GM13977 (cell line): Measurements from ENCODE around the gene CORO1C.

Source experiments
- DNase-seq: peaks from one replicate; pipeline ENCODE4 v3.0.0; 2012; ENCODE audit warnings: low spot score
- CTCF ChIP-seq: IDR thresholded peaks from 2 replicates; pipeline ENCODE4 v1.5.1; 2012; ENCODE audit warnings: mild to moderate bottlenecking, control low read depth; ENCODE audit not compliant: insufficient read depth; ENCODE audit errors: extremely low read depth, missing control alignments
- in situ Hi-C: fragments of 300-500 bp; cut with MboI; formaldehyde crosslinking; loops from one replicate; pipeline ENCODE4 v1.12.0; 2022; ENCODE audit warnings: low sequenced_read_pairs, low pct_unique_long_range_greater_than_20kb, mixed read lengths, inconsistent platforms; ENCODE audit not compliant: unreplicated experiment

Gene CORO1C

GRCh38 chr12:108605000-108605689 lies 126.2 kb downstream of the CORO1C start:
- no peak for DNase-seq
- in situ Hi-C loops = no loop called here
- no peak for TF ChIP-seq CTCF

GRCh38 chr12:108604208-108604941 lies 126.9 kb downstream of the CORO1C start:
- DNase-seq = no peak
- in situ Hi-C loops = no loop called here
- TF ChIP-seq CTCF = no peak

- no peak for DNase-seq
- in situ Hi-C loops = no loop called here
- TF ChIP-seq CTCF = no peak
Measured at GRCh38 chr12:108603743-108604142, 127.6 kb downstream of the CORO1C start.

- TF ChIP-seq CTCF = no peak
- in situ Hi-C loops = no loop called here
- DNase-seq = no peak
Measured at GRCh38 chr12:108602976-108603704, 128.2 kb downstream of the CORO1C start.

GRCh38 chr12:108602209-108602705 lies 129.1 kb downstream of the CORO1C start:
- no peak for TF ChIP-seq CTCF
- in situ Hi-C loops = no loop called here
- DNase-seq = no peak

GRCh38 chr12:108600702-108601007 lies 130.7 kb downstream of the CORO1C start:
- no peak for DNase-seq
- no peak for TF ChIP-seq CTCF
- in situ Hi-C loops = no loop called here
